NCI-H524 (cell line): ENCODE results near the gene MYLK4.
"Not testable (repeated sequence)": the region's sequence is repeated elsewhere in the genome, so short reads cannot be mapped to it uniquely, and the experiment has no call there.

Experiments used
- DNase-seq, 2 experiments: peaks; one replicate each; lab custom pipeline; 2025; lab: John Stamatoyannopoulos, UW

Gene MYLK4

GRCh38 chr6:2777249-2777648 is 26.5 kb upstream of the MYLK4 start:
- DNase-seq, result no peak

- no peak for DNase-seq
These were observed 24.3 kb upstream of the MYLK4 start for GRCh38 chr6:2775003-2775402.

- no peak for DNase-seq
These were observed 22.7 kb upstream of the MYLK4 start for GRCh38 chr6:2773449-2773848.

GRCh38 chr6:2772840-2773239 is 22.1 kb upstream of the MYLK4 start:
- DNase-seq, result no peak

- peak in 1 of 2 experiments; percentile 41 for DNase-seq
These were observed 20.4 kb upstream of the MYLK4 start for GRCh38 chr6:2771079-2771478.

- peak in 1 of 2 experiments; percentile 29 for DNase-seq
These were observed 19.4 kb upstream of the MYLK4 start for GRCh38 chr6:2770171-2770570.

GRCh38 chr6:2768696-2769095 is 18.0 kb upstream of the MYLK4 start:
- no peak for DNase-seq

- DNase-seq, result peak in 1 of 2 experiments; percentile 20
These were observed 17.2 kb upstream of the MYLK4 start for GRCh38 chr6:2767657-2768524.

GRCh38 chr6:2766767-2767656 is 16.3 kb upstream of the MYLK4 start:
- DNase-seq, result peak in 1 of 2 experiments; percentile 12

GRCh38 chr6:2765896-2766766 is 15.4 kb upstream of the MYLK4 start:
- peak; percentile 29 to 42 for DNase-seq

- peak; percentile 97 to 98 for DNase-seq
These were observed 14.6 kb upstream of the MYLK4 start, which contains the start of gene WRNIP1 for GRCh38 chr6:2765166-2765895. TSS of gene WRNIP1 (plus strand) at chr6:2765393. CDS start at chr6:2765623, 230 bp downstream.

- peak; percentile 78 to 97 for DNase-seq
These were observed 14.0 kb upstream of the MYLK4 start for GRCh38 chr6:2764610-2765165.

- no peak for DNase-seq
These were observed 13.3 kb upstream of the MYLK4 start for GRCh38 chr6:2763876-2764540.

- no peak for DNase-seq
These were observed 12.7 kb upstream of the MYLK4 start for GRCh38 chr6:2763345-2763841.

GRCh38 chr6:2762868-2763267 is 12.1 kb upstream of the MYLK4 start:
- not testable (repeated sequence) for DNase-seq

GRCh38 chr6:2760882-2761842 is 10.4 kb upstream of the MYLK4 start:
- DNase-seq, result no peak

GRCh38 chr6:2758980-2759379 is 8.3 kb upstream of the MYLK4 start:
- DNase-seq, result no peak

GRCh38 chr6:2756687-2757224 is 6.0 kb upstream of the MYLK4 start:
- no peak for DNase-seq
